NCI-H1694 treated with DMSO at 0.1 percent for 48 hours (cell line): Measurements from ENCODE around the gene GPSM1.
A peak's percentile ranks its signal among the peaks of the same experiment; 100 is the strongest.

ENCODE experiments used
- DNase-seq: peaks from one replicate; lab custom pipeline; 2025; lab: John Stamatoyannopoulos, UW

Gene GPSM1

DNA sequence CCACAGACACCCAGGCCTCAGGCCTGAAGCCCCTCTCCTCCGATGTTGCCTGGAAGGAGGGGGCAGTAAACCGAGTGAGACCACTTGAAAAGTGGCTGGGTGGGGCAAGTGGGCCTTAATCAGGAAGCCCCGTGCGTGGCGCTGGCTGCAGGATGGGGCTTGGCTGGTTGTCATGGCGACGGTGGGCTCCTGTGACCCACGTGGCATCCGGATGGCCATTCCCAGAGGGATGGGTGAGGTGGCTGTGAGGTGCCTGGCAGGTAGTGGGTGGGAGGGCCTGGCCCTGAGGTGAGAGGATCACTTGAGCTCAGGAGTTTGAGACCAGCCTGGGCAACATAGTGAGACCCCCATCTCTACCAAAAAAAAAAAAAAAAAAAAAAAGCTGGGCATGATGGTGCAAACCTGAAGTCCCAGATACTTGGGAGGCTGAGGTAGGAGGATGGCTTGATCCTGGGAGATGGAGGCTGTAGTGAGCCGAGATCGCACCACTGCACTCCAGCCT is 5.2 kb downstream of the GPSM1 start:
- DNase-seq = no peak

DNA sequence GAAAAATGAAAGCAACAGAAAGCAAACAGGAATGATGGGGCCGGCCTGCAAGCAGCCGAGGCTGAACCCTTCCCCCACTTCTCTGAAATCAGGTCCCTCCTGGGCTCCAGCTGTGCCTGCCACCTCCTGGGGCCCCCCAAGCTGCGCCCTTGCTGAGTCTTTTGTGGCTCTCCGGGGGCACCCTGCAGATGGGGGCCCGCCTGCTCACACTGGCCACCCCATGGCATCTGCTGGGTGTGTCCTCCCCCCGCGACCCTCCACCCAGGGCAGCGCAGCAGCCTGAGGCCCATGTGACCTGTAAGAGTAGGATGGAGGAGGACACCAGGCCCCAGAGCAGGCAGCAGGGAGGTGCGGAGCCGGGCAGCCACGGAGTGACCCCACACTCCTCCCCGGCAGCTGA is 5.7 kb downstream of the GPSM1 start:
- no peak for DNase-seq

DNA sequence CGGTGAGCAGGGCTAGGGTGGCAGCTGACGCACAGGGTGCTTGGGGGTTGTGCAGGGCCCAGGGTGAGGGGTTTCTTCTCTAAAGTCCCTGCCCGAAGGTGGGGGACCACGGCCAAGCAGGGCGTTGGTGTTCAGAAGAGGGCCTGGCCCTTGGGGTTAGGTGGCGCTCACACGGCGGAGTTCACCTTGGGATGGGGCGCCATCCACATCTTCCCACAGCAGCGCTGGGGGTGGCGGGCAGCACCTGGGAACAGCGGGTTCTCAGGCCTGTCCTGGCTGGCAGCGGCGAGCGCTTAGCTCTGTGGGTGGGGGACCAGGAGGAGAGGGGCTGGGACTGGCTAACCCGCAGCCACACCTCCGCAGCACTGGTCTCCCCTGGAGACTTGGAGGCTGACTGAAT is 6.1 kb downstream of the GPSM1 start:
- DNase-seq = no peak

DNA sequence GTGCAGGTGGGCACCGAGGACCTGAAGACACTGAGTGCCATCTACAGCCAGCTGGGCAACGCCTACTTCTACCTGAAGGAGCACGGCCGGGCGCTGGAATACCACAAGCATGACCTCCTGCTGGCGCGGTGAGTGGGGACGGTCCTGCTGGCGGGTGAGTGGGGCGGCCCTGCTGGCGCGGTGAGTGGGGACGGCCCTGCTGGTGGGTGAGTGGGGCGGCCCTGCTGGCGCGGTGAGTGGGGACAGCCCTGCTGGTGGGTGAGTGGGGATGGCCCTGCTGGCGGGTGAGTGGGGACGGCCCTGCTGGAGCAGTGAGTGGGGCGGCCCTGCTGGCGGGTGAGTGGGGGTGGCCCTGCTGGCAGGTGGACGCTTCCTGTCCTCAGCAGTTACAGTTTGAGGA is 7.2 kb downstream of the GPSM1 start:
- DNase-seq = no peak

DNA sequence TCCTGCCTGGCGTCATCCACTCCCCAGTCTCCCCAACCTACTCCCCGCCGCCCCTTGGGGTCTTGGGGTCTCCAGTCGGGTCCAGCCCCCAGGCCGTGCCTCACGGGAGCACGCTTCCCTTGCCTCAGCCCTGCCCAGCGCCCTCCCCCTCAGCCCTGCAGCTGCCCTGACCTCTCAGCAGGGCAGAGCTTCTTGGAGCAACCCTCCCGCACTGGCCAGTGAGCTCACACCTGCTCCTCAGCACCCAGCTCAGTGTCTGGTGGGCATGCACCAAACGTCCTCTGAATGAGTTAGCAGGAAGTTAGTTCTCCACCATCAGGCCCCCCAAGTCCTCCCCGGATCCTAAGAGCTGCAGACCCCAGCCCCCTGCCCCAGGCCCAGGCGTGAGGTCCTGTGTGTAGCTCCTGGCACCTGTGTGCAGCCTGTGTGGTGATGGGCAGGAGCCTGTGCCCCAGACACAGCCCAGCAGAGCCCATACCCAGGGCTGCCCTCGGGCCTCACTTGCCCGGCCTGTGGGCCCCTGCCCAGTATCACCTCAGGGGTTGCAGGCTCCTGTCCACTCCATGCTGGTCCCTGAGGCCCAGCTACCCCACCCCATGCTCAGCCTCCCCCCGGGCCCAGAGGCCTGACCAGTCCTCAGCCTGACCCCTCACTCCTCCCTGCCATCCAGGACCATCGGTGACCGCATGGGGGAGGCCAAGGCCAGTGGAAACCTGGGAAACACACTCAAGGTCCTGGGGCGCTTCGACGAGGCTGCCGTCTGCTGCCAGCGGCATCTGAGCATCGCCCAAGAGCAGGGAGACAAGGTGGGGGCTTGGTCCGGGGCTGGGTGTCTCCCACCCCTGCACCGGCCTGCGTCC is 8.2 kb downstream of the GPSM1 start:
- DNase-seq = no peak

DNA sequence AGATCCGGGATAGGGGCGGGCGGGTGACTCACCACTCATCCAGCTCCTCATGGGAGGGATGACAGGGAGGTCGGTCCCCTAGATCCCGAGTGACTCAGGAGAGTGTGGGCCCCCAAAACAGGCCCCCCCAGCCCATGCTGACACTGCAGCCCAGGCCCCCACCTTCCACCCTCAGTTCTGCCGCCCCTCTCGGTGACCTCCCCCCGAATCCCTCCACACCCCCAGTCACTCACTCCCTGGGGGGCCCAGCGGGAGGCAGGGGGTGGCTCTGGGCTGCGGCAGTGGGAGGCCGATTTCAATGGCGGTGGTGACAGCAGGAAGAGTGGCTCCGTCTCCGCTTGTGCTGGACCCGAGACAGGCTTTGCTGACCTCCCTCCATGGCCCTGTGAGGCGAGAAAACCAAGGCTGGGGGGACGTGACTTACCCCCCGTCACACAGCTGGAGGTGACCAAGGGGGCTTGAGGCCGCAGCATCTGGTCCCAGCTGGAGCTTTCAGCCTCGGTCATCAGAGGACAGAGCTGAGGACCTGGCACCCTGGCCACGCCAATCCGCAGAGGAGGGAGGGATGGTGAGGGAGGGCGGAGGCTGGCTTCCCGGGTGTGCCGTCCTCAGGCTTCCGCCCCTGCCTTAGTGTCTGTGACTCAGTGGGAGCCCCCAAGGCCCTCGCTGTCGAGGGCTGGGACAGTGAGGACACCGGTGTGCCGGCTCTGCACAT is 9.0 kb downstream of the GPSM1 start:
- DNase-seq = no peak

DNA sequence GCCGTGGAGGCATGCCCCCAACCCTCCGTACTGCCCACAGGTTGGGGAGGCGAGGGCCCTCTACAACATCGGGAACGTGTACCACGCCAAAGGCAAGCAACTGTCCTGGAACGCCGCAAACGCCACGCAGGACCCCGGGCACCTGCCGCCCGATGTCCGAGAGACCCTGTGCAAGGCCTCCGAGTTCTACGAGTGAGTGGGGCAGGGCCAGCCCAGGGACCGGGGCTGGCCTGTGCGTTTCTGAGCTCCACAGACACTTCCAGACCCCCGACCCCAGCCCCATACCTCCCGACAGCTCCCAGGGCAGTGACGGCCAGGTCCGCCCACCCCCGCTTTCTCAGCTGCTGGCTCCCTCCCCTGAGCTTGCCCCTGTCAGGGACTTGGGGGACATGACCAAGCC is 9.5 kb downstream of the GPSM1 start:
- DNase-seq = no peak

DNA sequence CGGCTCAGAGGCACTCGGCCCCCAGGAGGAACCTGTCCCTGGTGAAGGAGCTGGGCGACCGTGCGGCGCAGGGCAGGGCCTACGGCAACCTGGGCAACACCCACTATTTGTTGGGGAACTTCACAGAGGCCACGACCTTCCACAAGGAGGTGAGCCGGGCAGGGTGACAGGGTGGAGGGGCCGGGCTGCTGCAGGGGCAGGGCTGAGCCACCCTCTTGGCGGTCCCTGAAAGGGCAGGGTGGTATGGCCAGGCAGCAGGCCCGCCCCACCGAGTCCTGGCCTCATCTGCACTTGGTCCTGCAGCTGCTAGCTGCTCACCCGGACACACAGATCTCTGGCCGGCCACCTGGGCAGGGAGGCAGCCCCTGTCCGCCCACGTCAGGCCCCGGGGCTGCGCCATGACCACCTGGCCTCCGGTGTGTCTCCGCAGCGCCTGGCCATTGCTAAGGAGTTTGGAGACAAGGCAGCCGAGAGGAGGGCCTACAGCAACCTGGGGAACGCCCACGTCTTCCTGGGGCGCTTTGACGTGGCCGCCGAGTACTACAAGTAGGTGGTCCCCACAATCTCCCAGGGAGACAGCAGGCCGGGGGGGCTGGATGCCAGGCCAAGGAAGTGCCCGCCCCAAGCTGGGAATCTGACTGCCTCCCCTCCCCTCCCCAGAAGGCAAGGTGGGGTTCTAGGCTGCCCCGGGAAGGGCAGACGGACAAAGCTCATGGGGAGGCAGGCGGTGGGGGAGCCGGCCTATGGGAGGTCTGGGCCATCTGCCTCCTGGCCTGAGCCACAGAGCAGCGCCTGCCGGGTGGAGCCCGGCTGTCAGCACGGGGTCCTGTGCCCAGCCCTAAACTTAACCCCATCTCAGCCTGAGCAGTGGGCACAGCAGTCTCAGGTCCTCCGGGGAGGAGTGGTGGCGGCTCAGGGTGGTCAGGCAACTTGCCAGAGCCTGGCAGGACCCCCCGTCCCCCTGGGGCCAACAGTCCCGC is 10.4 kb downstream of the GPSM1 start:
- no peak for DNase-seq

DNA sequence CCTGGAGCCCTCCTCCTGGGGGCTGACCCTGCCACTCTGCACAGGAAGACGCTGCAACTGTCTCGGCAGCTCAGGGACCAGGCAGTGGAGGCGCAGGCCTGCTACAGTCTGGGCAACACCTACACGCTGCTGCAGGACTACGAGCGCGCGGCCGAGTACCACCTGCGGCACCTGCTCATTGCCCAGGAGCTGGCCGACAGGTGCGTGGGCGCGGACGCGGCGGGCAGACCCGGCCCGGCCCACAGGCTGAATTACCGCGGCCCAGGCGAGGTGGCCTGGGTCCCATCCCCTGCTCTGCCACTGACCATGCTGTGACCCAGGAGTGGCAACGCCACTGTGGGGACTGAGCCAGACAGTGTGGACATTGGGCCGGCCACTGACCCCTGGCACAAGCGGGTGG is 11.2 kb downstream of the GPSM1 start:
- DNase-seq = no peak

DNA sequence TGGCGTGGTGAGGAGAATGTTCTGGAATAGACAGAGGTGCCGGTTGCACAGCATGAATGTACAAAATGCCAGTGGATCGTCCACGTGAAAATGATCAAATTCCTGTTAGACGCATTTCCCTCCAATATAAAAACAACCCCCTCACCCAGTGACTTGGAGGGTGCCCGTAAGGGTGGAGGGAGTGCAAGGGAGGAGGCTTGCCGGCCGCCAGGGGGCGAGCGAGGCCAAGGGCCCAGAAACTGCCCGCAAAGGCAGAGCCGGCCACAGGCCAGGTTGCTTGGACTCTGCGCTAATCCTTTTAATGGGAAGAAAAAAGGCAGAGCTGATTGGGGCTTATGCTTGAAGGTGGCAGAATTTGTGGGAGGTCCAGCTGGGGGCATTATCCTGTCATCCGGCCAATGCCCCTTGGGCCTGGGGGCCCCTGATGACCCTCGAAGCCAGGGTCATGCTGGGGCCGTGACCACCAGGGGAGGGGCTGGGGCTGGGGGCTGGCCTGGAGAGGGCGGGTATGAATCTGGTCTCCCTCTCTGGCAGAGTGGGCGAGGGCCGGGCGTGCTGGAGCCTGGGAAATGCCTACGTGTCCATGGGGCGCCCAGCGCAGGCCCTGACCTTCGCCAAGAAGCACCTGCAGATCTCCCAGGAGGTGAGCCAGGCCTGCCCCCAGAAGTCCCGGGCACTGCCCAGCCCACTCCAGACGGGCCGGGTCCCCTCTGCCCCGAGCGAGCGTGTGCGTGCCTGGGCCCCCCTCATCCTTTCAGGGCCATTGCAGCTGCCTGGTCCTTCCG is 12.0 kb downstream of the GPSM1 start:
- no peak for DNase-seq

DNA sequence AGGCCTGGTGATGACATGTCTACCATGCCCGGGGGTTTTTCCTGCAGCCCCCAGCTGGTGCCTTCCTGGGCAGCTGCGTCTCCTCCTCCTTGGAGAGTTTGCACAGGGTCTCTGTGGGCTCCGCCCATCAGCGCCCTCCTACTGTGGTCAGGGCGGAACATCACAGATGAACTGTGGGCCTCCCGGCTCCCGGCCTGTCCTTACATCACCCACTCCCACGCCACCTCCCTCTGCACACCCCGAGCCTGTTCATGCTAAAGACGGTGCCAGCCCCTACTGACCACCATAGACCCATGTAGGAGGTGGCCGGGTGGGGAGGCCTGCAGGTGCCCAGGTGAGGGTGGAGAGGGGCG is 12.6 kb downstream of the GPSM1 start:
- DNase-seq = no peak

DNA sequence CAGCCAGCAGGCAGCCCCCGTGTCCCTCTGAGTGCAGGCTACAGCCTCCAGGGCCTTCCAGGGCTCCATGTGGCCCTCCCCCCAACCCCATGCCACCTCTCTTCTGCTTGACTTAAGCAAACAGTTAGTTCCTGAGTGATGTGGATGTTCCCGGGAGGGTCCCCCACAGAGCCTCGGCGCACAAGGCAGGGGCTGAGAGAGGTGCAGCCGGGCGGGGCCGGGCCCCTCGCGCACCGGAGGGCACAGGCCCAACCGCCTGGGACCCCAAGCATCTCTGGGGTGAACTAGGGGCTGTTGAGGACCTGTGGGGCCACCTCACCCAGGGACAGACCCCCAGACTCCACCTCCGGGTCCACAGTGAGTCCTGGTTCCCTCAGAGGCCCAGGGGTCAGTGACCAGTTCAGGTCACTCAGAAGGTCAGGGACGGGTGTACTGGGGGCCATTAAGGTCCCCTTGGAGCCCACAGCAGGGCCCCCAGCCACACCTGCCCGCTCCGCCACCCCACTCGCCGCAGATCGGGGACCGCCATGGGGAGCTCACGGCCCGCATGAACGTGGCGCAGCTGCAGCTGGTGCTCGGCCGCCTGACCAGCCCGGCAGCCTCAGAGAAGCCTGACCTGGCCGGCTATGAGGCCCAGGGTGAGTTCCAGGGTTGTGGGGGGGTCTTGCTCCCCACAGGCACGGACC is 13.2 kb downstream of the GPSM1 start:
- no peak for DNase-seq

DNA sequence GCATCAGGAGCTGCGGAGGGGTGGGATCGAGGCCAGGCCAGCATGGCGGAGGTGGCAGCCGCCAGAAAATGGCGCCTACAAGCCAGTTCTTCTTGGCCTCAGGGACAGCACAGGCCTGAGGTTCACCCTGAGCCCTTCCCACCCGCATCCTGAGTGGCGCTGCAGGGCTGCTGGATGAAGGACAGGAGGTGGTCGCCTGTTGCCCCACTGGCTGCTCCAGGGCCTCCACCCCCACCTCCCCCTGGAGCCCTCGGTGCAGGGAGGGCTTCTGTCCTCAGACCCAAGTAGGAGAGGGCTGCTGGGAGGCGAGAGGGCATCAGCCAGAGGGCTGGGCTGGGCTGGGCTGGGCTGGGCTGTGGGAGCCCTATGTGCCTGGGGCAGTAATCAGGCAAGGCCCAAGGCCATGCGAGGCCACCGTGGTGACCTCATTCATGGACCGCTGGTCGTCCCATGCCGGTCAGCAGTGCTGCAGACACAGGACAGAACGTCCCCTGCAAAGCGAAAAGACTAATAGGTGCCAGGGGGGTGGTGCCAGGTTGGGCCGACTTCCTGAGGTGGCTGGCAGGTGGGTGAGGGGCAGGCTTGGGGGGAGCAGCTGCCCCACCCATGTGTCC is 13.8 kb downstream of the GPSM1 start:
- no peak for DNase-seq

DNA sequence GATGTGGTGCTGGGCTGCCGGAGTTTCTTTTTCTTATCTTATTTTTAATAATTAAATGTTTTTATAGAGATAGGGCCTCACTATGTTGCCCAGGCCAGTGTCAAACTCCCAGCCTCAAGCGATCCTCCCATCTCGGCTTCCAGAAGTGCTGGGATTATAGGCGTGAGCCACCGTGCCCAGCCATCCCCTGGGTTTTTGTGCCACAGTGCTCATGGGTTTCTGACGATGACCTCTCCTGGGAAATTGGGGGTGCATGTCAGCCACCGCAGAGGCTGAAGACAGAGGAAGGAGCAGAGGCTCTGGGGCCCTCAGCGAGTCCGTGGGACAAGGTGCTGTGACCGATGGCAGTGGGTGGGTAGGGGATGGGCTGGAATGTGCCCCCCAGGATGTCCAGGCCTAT is 14.4 kb downstream of the GPSM1 start:
- DNase-seq = no peak

DNA sequence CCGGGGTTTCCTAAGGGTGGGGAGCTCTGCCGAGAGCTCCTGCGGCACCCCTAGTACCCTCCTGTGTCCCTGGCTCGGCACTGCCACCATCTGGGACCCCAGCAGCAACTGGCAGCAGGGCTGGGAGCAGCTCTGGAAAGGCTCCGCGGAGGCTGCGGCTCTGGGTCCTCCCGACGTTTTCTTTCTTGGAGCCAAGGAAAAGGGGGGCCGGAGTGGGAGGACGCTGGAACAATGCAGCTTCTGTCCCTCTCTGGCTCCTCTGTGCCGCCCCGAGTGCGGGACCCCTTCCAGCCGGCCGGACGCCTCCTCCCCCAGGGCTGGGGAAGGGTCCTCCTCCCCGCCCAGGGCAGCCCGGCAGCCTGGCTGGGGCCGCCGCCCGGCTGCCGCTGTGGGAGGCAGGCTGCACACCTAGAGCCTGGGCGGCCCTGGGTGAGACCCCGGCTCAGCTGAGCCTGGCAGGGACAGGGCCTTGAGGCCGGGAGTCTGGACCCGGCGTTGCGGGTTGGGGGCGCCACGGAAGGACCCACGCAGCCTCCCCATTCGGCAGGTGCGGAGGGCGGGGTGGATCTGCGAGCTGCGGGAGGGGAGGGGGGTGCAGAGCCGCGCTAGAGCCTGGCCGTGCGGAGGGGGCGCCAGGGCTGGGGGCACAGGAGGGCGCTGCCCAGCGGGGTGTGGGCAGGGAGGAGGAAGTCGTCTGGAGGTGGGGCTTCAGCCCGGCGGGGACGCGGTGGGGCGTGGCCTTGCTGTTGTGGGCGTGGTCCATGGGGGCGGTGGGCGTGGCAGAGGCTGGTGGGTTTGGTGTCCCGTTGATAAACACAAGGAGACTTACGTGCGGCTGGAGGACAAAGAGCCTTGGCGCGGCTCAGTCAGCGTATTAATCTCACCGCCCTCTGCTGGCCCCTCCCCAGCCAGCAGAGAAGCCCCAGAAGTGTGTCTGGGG is 15.1 kb downstream of the GPSM1 start:
- DNase-seq = peak; percentile 24

DNA sequence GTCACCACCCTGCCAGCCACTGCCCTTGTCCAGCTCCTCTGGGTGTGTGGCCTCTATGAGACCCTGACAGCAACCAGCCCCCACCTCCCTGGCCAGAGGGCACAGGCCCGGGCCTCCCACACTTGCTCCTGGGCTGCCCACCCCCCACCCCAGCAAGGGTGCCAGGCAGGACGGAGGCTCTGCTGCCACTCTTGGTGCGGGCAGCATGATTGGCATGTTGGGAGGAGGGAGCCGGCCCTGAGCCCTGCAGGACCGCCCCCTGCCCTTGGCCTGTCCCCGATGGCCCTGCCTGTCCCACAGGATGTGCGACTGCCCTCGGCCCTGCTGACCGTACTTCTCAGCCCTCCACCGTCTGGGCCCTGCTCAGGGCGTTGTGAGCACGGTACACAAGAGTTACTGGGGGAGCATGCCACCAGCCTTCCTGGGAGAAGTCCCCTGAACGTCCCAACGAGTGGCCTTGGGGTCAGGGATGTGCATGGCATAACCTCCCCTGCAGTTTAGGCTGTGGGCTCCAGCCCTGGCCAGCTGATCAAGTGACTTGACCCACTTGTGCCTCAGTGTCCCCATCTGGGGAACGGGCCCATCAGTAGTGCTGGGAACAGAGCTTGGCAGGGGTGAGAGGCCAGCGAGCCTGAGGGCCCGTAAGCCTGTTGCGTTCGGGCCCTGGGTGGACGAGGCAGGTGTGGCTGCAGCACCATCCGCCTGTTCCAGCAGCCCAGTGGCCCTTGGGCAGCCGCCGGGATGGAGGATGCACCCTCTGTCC is 16.0 kb downstream of the GPSM1 start:
- DNase-seq = no peak

DNA sequence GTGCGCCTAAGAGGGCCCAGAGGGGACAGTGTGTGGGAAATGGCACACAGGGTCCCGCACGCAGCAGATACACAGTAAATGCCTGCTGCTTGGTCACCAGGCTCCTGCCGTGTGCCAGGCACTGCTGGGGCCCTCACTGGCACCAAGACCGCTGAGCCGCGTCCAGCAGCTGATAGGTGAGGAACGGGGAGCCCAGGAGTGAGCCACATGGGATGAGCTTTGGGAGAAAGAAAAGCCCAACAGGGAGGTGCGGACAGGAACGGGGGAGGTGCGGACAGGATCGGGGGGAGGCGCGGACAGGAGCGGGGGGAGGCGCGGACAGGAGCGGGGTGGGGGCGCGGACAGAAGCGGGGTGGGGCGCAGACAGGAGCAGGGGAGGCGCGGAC is 16.5 kb downstream of the GPSM1 start:
- DNase-seq = no peak

DNA sequence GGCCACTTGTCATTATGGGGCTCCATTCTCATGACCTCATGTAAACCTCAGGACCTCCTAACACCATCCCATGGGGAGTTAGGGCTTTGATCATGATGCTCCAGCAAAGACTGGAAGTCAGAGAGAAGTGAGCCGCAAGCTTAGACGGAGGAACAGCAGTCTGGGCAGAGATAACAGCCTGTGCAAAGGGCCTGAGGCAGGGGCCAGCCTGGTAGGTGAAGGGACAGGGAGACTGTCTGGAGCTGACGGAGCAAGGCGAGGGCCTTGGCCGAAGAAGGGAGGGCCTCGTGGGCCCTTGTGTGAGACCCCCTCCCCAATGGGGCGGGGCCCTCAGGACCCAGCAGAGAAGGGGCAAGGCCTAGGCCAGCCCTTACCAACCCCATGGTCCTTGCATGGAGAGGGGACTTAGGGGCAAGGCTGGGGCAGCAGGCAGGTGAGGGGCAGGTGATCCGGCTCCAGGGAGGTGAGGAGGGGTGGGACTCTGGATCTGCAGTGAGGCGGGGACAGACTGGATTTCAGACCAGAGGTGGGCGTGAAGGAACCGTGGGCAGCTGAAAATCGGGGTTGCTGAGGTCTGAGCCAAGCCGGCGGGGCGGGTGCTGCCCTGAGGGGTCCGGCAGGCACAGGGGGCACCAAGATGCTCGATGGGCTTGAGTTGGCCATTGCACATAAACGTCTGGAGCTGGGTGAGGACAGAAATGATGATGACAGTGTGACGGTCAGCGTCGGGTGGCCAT is 17.4 kb downstream of the GPSM1 start:
- DNase-seq = no peak
